ENCODE results near the gene DCLK1.

- no peak for TF ChIP-seq EZH2 (IDR thresholded peaks at IDR 0.05; ENCODE audit: insufficient read depth, poor library complexity, severe bottlenecking)
- TF ChIP-seq EZH2phosphoT487 (IDR thresholded peaks at IDR 0.05; ENCODE audit: insufficient read depth, low read depth), result no peak
These were observed 177.0 kb downstream of the DCLK1 start for GRCh38 chr13:35954207-35954560.
